ENCODE results near the gene NPHP4. TPM values are rescaled to one million over a fixed set of nuclear protein-coding genes. Genes with fewer than 3 reads are reported as not detected.
A peak's percentile ranks its signal among the peaks of the same experiment; 100 is the strongest.

NPHP4 gene
- total and polyA plus RNA-seq, 2 donors (not counting 3 experiments of a cell fraction or from before 2014, with no cell fraction given): 4.4 to 11.7 TPM

DNA sequence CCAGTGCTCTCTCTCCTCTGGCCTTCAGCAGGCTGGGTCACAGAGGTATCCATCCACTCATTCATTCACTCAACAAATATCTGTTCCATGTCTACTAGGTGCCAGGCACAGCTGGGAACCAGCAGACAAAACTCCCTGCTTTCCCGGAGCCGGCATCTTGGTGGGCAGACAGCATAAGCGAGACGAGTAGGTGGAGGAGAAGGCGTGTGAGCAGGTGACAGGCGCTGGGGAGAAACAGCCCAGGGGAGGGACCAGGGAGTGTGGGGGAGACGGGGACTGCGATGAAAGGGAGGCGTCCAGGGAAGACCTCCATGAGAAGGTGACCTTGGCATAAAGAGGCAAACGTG is 42.5 kb upstream of the NPHP4 start:
- no peak overlapping the region for H3K27ac ChIP-seq (ENCODE audit: insufficient read depth, low read depth, low read length)
- FAIRE-seq (no peak), DNase-seq (ENCODE audit: low read depth, low spot score) (no peak)
- intact Hi-C loops (cut with micrococcal nuclease): no loop called here
- no peaks in the 10 kb centered on the region for H3K36me3 ChIP-seq (ENCODE audit: control insufficient read depth in 2 of 2, extremely low read depth in 1 of 2, insufficient read depth in 2 of 2, low read length in 2 of 2)
- H2AFZ ChIP-seq (ENCODE audit: low read depth, low read length): no peak overlapping the region
- no peak overlapping the region for H3K4me3 ChIP-seq (replicated peaks in 1 of 3; ENCODE audit: insufficient read depth in 1 of 3, low read depth in 1 of 3, low read length in 3 of 3)
- H3K9ac ChIP-seq (replicated peaks; ENCODE audit: extremely low read depth, insufficient read depth, low read length): no peak overlapping the region
- H3K9me1 ChIP-seq (replicated peaks; ENCODE audit: control insufficient read depth, extremely low read depth, insufficient read depth, low read length): no peaks in the 10 kb centered on the region
- BruUV-seq (replicated peaks): no TSS peak
- peaks cover 0 to 2% of the 10 kb centered on the region in 2 experiments for H3K27me3 ChIP-seq (ENCODE audit: control insufficient read depth in 2 of 2, insufficient read depth in 2 of 2, low read length in 2 of 2)
- POLR2A ChIA-PET: no interaction called here
- TF ChIP-seq JUN (IDR thresholded peaks at IDR 0.05; ENCODE audit: borderline replicate concordance, insufficient read depth, insufficient read length, low read depth) (no peak), GATA2 (IDR thresholded peaks at IDR 0.05; ENCODE audit: insufficient read depth, insufficient read length, low read depth, low read length) (no peak), EZH2 (IDR thresholded peaks at IDR 0.05; ENCODE audit: borderline replicate concordance, low read depth, low read length, severe bottlenecking) (no peak), MYC (IDR thresholded peaks at IDR 0.05; ENCODE audit: low read depth, low read length) (no peak), POLR2AphosphoS5 (IDR thresholded peaks at IDR 0.05; ENCODE audit: insufficient read depth, low read depth, low read length) (no peak), FOS (IDR thresholded peaks at IDR 0.05; ENCODE audit: borderline replicate concordance, insufficient read depth, low read length) (no peak)
- CTCF ChIA-PET: interaction anchor here (0.6 to 2.3 kb wide), 26 partner anchors 9 to 212 kb away, joined by 3 to 14 read pairs (median 6); partner anchors contain the start of gene ICMT
- no peak overlapping the region for H3K4me2 ChIP-seq (ENCODE audit: insufficient read depth, low read length)
- H3K79me2 ChIP-seq (ENCODE audit: control insufficient read depth, insufficient read depth, low read length): no peaks in the 10 kb centered on the region
- no peaks in the 10 kb centered on the region for H3K4me1 ChIP-seq (ENCODE audit: control insufficient read depth, extremely low read depth, insufficient read depth, low read length)
- no peaks in the 10 kb centered on the region for H4K20me1 ChIP-seq (replicated peaks; ENCODE audit: control insufficient read depth, extremely low read depth, insufficient read depth, low read length)
- no peaks in the 10 kb centered on the region for H3K9me3 ChIP-seq (replicated peaks; ENCODE audit: control insufficient read depth, insufficient read depth, low read length)
- dilution Hi-C loops (cut with MboI; ENCODE audit: extremely low pct_ligation_motif_present, low sequenced_read_pairs): no loop called here

DNA sequence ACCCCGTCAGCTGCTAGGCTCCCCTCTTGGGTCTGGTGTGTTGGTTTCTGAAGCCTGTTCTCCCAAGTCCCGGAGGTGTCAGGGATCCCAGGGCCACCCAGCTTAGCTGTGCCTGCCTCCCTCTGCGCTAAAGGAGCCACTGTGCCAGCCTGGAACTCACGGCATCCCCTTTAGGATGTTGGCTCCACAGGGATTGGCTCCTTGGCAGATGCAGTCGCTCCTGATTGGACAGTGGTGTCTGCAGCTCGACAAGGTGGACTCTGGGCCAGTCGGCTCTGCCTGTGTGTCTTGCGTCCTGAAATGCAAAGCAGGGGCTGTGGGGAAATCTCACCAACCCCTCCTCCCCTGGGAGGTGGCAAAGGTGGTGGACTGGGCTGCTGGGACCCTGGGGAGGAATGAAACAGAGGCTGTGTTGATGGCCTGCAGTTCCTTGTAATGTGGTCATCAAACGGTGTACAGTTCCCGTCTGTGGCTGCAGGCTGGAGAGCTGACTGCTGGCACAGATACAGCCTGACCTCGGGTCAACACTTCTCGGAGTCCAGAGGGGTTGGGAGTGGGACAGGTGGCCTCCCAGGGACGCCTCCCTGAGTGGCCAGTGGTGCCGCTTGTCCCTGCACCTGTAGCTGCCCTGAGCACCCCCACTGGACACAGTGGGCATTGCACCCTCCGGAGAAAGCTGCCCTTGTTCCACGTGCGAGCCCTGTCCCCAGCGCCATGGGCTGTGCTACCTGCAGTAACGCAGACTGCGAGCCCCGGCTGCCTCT is 41.9 kb upstream of the NPHP4 start:
- no peak for FAIRE-seq
- Histone ChIP-seq H3K27ac (ENCODE audit: insufficient read depth, low read depth, low read length) (no peak overlapping the region), H3K4me2 (ENCODE audit: insufficient read depth, low read length) (no peak overlapping the region), H3K9ac (replicated peaks; ENCODE audit: extremely low read depth, insufficient read depth, low read length) (no peak overlapping the region), H3K36me3 (ENCODE audit: control insufficient read depth in 2 of 2, extremely low read depth in 1 of 2, insufficient read depth in 2 of 2, low read length in 2 of 2) (no peaks in the 10 kb centered on the region), H2AFZ (ENCODE audit: low read depth, low read length) (no peak overlapping the region), H3K79me2 (ENCODE audit: control insufficient read depth, insufficient read depth, low read length) (no peaks in the 10 kb centered on the region), H3K9me1 (replicated peaks; ENCODE audit: control insufficient read depth, extremely low read depth, insufficient read depth, low read length) (no peaks in the 10 kb centered on the region), H3K4me1 (ENCODE audit: control insufficient read depth, extremely low read depth, insufficient read depth, low read length) (no peaks in the 10 kb centered on the region), H3K4me3 (replicated peaks in 1 of 3; ENCODE audit: insufficient read depth in 1 of 3, low read depth in 1 of 3, low read length in 3 of 3) (no peak overlapping the region), H4K20me1 (replicated peaks; ENCODE audit: control insufficient read depth, extremely low read depth, insufficient read depth, low read length) (no peaks in the 10 kb centered on the region), H3K27me3 (ENCODE audit: control insufficient read depth in 2 of 2, insufficient read depth in 2 of 2, low read length in 2 of 2) (peaks cover 0 to 2% of the 10 kb centered on the region in 2 experiments), H3K9me3 (replicated peaks; ENCODE audit: control insufficient read depth, insufficient read depth, low read length) (no peaks in the 10 kb centered on the region)
- POLR2A ChIA-PET: no interaction called here
- dilution Hi-C loops (cut with MboI; ENCODE audit: extremely low pct_ligation_motif_present, low sequenced_read_pairs): no loop called here
- no TSS peak for BruUV-seq (replicated peaks)
- TF ChIP-seq, protein P1, sequence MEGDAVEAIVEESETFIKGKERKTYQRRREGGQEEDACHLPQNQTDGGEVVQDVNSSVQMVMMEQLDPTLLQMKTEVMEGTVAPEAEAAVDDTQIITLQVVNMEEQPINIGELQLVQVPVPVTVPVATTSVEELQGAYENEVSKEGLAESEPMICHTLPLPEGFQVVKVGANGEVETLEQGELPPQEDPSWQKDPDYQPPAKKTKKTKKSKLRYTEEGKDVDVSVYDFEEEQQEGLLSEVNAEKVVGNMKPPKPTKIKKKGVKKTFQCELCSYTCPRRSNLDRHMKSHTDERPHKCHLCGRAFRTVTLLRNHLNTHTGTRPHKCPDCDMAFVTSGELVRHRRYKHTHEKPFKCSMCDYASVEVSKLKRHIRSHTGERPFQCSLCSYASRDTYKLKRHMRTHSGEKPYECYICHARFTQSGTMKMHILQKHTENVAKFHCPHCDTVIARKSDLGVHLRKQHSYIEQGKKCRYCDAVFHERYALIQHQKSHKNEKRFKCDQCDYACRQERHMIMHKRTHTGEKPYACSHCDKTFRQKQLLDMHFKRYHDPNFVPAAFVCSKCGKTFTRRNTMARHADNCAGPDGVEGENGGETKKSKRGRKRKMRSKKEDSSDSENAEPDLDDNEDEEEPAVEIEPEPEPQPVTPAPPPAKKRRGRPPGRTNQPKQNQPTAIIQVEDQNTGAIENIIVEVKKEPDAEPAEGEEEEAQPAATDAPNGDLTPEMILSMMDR (IDR thresholded peaks at IDR 0.05; ENCODE audit: extremely low read depth in 1 of 2, insufficient read depth in 1 of 2, low read depth in 1 of 2, low read length in 2 of 2): peak; percentile 55 to 82
- TF ChIP-seq POLR2A (IDR thresholded peaks at IDR 0.05; ENCODE audit: low read depth, low read length) (no peak), MYC (IDR thresholded peaks at IDR 0.05; ENCODE audit: low read depth, low read length) (no peak)
- CTCF ChIA-PET: interaction anchor here (0.6 to 2.3 kb wide), 27 partner anchors 8 to 212 kb away, joined by 3 to 14 read pairs (median 5); partner anchors contain the start of gene ICMT
- intact Hi-C loops (cut with micrococcal nuclease): no loop called here
- DNase-seq (ENCODE audit: low read depth, low spot score): peak; percentile 30

Data from endothelial cell of umbilical vein (primary cell).